Mucosa of stomach (tissue), 1 donor: ENCODE results near the gene DNAH2.

Experiments
- H3K27me3 ChIP-seq: one replicate; pipeline ENCODE4 v1.7.0; 2013; ENCODE audit warnings: mild to moderate bottlenecking, low read length; ENCODE audit not compliant: control insufficient read depth, insufficient read depth
- H3K36me3 ChIP-seq: one replicate; pipeline ENCODE4 v1.7.0; 2013; ENCODE audit warnings: low read length; ENCODE audit not compliant: control insufficient read depth, insufficient read depth
- H3K4me1 ChIP-seq: one replicate; pipeline ENCODE4 v1.7.0; 2013; ENCODE audit warnings: mild to moderate bottlenecking, low read length; ENCODE audit not compliant: control insufficient read depth, insufficient read depth
- H3K4me3 ChIP-seq: one replicate; pipeline ENCODE4 v1.7.0; 2013; ENCODE audit warnings: low read length
- H3K9ac ChIP-seq: one replicate; pipeline ENCODE4 v1.7.0; 2013; ENCODE audit warnings: mild to moderate bottlenecking, low read length, moderate library complexity
- H3K9me3 ChIP-seq: one replicate; pipeline ENCODE4 v1.7.0; 2013; ENCODE audit warnings: mild to moderate bottlenecking, low read length, moderate library complexity; ENCODE audit not compliant: control insufficient read depth
- donor health status: Pancreatic carcinoma.

The DNAH2 gene

GRCh38 chr17:7687908-7688807 lies 29.4 kb upstream of the DNAH2 start, which contains the start of gene WRAP53:
Gene WRAP53, plus strand, starts transcription at chr17:7688477. Its CDS starts 172 bp downstream, at chr17:7688649.
- H3K27me3 ChIP-seq: no peaks in the 10 kb centered on the region
- no peaks in the 10 kb centered on the region for H3K36me3 ChIP-seq
- peak within 1 kb of the TSS; percentile 96 for H3K9ac ChIP-seq
- peak within 1 kb of the TSS; percentile 97 for H3K4me3 ChIP-seq
- H3K4me1 ChIP-seq: peaks cover 10% of the 10 kb centered on the region
- H3K9me3 ChIP-seq: no peaks in the 10 kb centered on the region

DNA sequence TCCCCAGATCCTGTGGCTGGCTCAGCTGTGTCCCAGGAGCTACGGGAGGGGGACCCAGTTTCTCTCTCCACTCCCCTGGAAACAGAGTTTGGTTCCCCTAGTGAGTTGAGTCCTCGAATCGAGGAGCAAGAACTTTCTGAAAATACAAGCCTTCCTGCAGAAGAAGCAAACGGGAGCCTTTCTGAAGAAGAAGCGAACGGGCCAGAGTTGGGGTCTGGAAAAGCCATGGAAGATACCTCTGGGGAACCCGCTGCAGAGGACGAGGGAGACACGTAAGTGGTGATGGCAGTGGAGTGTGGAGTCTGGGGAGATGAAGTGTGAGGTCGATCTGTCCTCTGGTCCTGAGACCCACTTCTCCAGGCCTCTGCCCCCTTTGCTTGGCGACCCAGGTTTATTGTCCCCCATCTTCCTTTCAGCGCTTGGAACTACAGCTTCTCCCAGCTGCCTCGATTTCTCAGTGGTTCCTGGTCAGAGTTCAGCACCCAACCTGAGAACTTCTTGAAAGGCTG lies 28.7 kb upstream of the DNAH2 start:
- H3K4me3 ChIP-seq: peak overlapping the region; percentile 97
- no peaks in the 10 kb centered on the region for H3K27me3 ChIP-seq
- H3K4me1 ChIP-seq: peaks cover 10% of the 10 kb centered on the region
- H3K9ac ChIP-seq: peak overlapping the region; percentile 84
- no peaks in the 10 kb centered on the region for H3K9me3 ChIP-seq
- no peaks in the 10 kb centered on the region for H3K36me3 ChIP-seq

DNA sequence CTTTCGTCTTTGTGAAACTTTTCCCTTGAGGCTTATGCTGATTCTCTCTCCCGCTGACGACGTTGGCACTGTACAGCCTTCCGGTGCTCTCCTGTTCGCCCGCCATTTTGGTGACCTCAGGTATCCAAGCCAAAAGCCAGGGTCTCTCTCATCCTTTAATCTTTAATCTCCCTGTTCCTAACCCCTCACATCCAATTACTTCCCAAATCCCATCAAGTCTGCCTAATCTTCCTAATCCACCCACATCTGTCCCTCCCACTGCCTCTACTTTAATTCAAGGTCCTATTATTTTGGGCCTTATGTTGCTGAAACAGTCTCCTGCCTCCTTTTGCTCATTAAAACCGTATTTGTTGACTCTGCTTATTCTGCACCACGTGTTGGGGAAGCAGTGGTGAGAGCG lies 22.0 kb upstream of the DNAH2 start:
- Histone ChIP-seq H3K9me3 (no peaks in the 10 kb centered on the region), H3K36me3 (no peaks in the 10 kb centered on the region), H3K4me1 (no peaks in the 10 kb centered on the region), H3K27me3 (no peaks in the 10 kb centered on the region), H3K4me3 (no peak overlapping the region), H3K9ac (no peak overlapping the region)

- H3K36me3 ChIP-seq: no peaks in the 10 kb centered on the region
- H3K9ac ChIP-seq: no peak overlapping the region
These were observed 19.5 kb upstream of the DNAH2 start for GRCh38 chr17:7697828-7698588.

GRCh38 chr17:7700510-7700909 lies 17.0 kb upstream of the DNAH2 start:
- no peak overlapping the region for H3K4me3 ChIP-seq
- H3K9me3 ChIP-seq: no peaks in the 10 kb centered on the region
- peaks cover 19% of the 10 kb centered on the region for H3K27me3 ChIP-seq
- H3K36me3 ChIP-seq: no peaks in the 10 kb centered on the region
- peaks cover 6% of the 10 kb centered on the region for H3K4me1 ChIP-seq
- H3K9ac ChIP-seq: no peak overlapping the region

More at GRCh38 chr17:7697828-7698588, 19.5 kb upstream of the DNAH2 start:
- Histone ChIP-seq H3K4me3 (no peak overlapping the region), H3K9me3 (no peaks in the 10 kb centered on the region), H3K27me3 (no peaks in the 10 kb centered on the region), H3K4me1 (no peaks in the 10 kb centered on the region)

- H3K4me1 ChIP-seq: peaks cover 6% of the 10 kb centered on the region
- no peak overlapping the region for H3K4me3 ChIP-seq
- no peaks in the 10 kb centered on the region for H3K36me3 ChIP-seq
- H3K27me3 ChIP-seq: peaks cover 31% of the 10 kb centered on the region
- no peak overlapping the region for H3K9ac ChIP-seq
- no peaks in the 10 kb centered on the region for H3K9me3 ChIP-seq
These were observed 15.9 kb upstream of the DNAH2 start for GRCh38 chr17:7701681-7702080.

DNA sequence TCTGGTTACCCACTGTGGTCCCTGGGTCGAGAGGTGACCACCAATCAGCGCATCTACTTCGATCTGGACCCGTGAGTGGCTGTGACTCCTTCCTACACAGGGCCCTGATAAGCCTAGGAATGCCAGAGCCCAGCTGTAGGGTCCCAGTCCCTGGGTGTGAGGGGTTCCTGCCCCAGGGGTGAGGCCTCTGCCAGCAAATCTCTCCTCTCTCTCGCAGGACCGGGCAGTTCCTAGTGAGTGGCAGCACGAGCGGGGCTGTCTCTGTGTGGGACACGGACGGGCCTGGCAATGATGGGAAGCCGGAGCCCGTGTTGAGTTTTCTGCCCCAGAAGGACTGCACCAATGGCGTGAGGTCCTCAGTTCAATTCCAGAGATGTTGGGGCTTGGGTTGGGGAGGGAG lies 14.8 kb upstream of the DNAH2 start:
- Histone ChIP-seq H3K9me3 (no peaks in the 10 kb centered on the region), H3K4me1 (peaks cover 6% of the 10 kb centered on the region), H3K9ac (no peak overlapping the region), H3K27me3 (peaks cover 41% of the 10 kb centered on the region), H3K36me3 (no peaks in the 10 kb centered on the region), H3K4me3 (no peak overlapping the region)

- Histone ChIP-seq H3K4me1 (peaks cover 6% of the 10 kb centered on the region), H3K4me3 (no peak overlapping the region), H3K9me3 (no peaks in the 10 kb centered on the region), H3K27me3 (peaks cover 46% of the 10 kb centered on the region), H3K36me3 (no peaks in the 10 kb centered on the region), H3K9ac (no peak overlapping the region)
These were observed 13.7 kb upstream of the DNAH2 start for GRCh38 chr17:7703584-7704479.

GRCh38 chr17:7704601-7705268 lies 12.8 kb upstream of the DNAH2 start, which contains the start of gene EFNB3:
Gene EFNB3, plus strand, starts transcription at chr17:7705202. Its CDS starts 397 bp downstream, at chr17:7705599.
- Histone ChIP-seq H3K4me3 (no peak within 1 kb of the TSS), H3K9me3 (no peaks in the 10 kb centered on the region), H3K9ac (no peak within 1 kb of the TSS), H3K36me3 (no peaks in the 10 kb centered on the region), H3K4me1 (peaks cover 6% of the 10 kb centered on the region), H3K27me3 (peaks cover 48% of the 10 kb centered on the region)

DNA sequence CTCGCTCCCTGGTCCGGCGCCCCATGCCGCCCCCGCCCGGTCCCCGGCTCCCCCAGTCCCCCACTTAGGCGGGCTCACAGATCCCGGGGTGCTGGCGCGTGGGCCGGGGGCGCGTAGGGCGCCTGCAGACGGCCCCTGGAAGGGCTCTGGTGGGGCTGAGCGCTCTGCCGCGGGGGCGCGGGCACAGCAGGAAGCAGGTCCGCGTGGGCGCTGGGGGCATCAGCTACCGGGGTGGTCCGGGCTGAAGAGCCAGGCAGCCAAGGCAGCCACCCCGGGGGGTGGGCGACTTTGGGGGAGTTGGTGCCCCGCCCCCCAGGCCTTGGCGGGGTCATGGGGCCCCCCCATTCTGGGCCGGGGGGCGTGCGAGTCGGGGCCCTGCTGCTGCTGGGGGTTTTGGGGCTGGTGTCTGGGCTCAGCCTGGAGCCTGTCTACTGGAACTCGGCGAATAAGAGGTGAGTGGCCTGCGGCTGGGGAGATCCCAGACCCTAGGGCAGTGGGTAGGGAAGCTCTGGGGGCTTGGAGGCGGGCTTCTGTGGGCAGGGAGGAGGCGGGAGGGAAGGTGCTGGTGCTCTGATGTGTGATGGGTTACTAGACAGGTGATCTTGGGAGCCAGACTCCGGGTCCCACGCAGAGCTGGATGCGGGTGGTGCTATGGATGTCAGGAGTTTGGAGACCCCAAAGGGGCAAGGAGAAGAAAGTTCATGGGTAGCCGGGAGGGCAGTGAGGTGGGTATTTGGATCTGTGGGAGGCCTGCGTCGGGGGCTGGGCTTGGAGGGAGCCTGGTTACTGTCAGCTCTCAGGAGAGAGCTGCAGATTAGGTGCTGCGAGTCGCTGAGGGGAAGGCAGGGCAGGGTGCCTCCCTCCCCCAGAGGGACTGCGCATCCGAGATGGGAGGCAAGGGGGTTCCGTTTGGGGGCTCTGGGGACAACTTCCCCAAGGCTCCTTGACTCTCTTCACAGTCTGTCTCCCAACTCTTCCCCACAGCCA lies 12.0 kb upstream of the DNAH2 start:
- Histone ChIP-seq H3K36me3 (no peaks in the 10 kb centered on the region), H3K4me3 (no peak overlapping the region), H3K9ac (no peak overlapping the region), H3K9me3 (no peaks in the 10 kb centered on the region), H3K27me3 (peaks cover 55% of the 10 kb centered on the region), H3K4me1 (peaks cover 6% of the 10 kb centered on the region)
